Peyer's patch (tissue), 4 donors: ENCODE measurements around the gene ENDOD1.

Experiments
- CTCF ChIP-seq, 6 experiments: fragments of 450-650 bp in 4 of 6; fragments of 200-600 bp in 2 of 6; sonication (generic) in 1 of 6; IDR thresholded peaks; one replicate each; pipeline ENCODE4 v1.5.1; 2017 to 2019; ENCODE audit warnings: antibody characterized with exemption in 6 of 6, mild to moderate bottlenecking in 3 of 6, moderate library complexity in 1 of 6
- POLR2A ChIP-seq, 2 donors: fragments of 450-650 bp; IDR thresholded peaks; one replicate each; pipeline ENCODE4 v1.5.1; 2017; ENCODE audit warnings: antibody characterized with exemption in 2 of 2, mild to moderate bottlenecking in 2 of 2, moderate library complexity in 2 of 2

GRCh38 chr11:95156916-95157541 lies 67.4 kb downstream of the ENDOD1 start:
- TF ChIP-seq CTCF (IDR thresholded peaks at IDR 0.05) (no peak), POLR2A (IDR thresholded peaks at IDR 0.05) (no peak)
